Karpas-422 (cell line): ENCODE data around the gene USP12. TPM values are rescaled to one million over a fixed set of nuclear protein-coding genes. Genes with fewer than 3 reads are reported as not detected.

Experiments used
- DNase-seq: peaks from one replicate; pipeline ENCODE4 v3.0.0-alpha.2; 2015
- H2AFZ ChIP-seq: fragments of 200-600 bp; sonication (generic); 2 replicates; pipeline ENCODE4 v1.6.1; 2014; ENCODE audit warnings: antibody characterized with exemption, low read length, mixed read lengths
- H3K27ac ChIP-seq: fragments of 200-600 bp; sonication (generic); 2 replicates; pipeline ENCODE4 v1.5.1; 2014; ENCODE audit warnings: mild to moderate bottlenecking, low read length, moderate library complexity
- H3K27me3 ChIP-seq: fragments of 200-600 bp; sonication (generic); 2 replicates; pipeline ENCODE4 v1.6.1; 2014; ENCODE audit warnings: low read length, mixed read lengths
- H3K36me3 ChIP-seq: fragments of 200-600 bp; sonication (generic); 2 replicates; pipeline ENCODE4 v1.6.1; 2014; ENCODE audit warnings: low read length, mixed read lengths; ENCODE audit not compliant: insufficient read depth
- H3K4me1 ChIP-seq: fragments of 200-600 bp; sonication (generic); 2 replicates; pipeline ENCODE4 v1.6.1; 2014; ENCODE audit warnings: mild to moderate bottlenecking, low read length, mixed read lengths
- H3K4me2 ChIP-seq: fragments of 200-600 bp; sonication (generic); 2 replicates; pipeline ENCODE4 v1.6.1; 2014; ENCODE audit warnings: low read length, low read depth, mild to moderate bottlenecking; ENCODE audit not compliant: poor library complexity, severe bottlenecking
- H3K4me3 ChIP-seq: fragments of 200-600 bp; sonication (generic); 2 replicates; pipeline ENCODE4 v1.5.1; 2014; ENCODE audit warnings: mild to moderate bottlenecking, antibody characterized with exemption, low read length, mixed read lengths
- H3K79me2 ChIP-seq: fragments of 200-600 bp; sonication (generic); 2 replicates; pipeline ENCODE4 v1.6.1; 2014; ENCODE audit warnings: mild to moderate bottlenecking, low read length, mixed read lengths
- H3K9ac ChIP-seq: fragments of 200-600 bp; sonication (generic); 2 replicates; pipeline ENCODE4 v1.6.0; 2014; ENCODE audit warnings: low read length
- H3K9me2 ChIP-seq: fragments of 200-600 bp; sonication (generic), shearing (Covaris generic); replicated peaks from 2 replicates; pipeline ENCODE4 v1.6.0; 2014; ENCODE audit warnings: mild to moderate bottlenecking, low read length, moderate library complexity; ENCODE audit not compliant: insufficient read depth
- H3K9me3 ChIP-seq: fragments of 300-700, 200-600 bp; sonication (generic); 2 replicates; pipeline ENCODE4 v1.6.1; 2014; ENCODE audit warnings: low read length, mixed read lengths
- H4K20me1 ChIP-seq: fragments of 200-600 bp; sonication (generic); 2 replicates; pipeline ENCODE4 v1.6.1; 2014; ENCODE audit warnings: mild to moderate bottlenecking, antibody characterized with exemption, low read length, low read depth; ENCODE audit not compliant: insufficient read depth
- total RNA-seq: library from RNA; depleted of rRNA; stranded (reverse); fragments of >200 nt; shearing (Covaris generic); gene quantifications from 2 replicates; pipeline ENCODE4 v1.2.3, GENCODE V29; 2014; ENCODE audit warnings: low replicate concordance

The USP12 gene
- total RNA-seq, 1 experiment from 2014 or later, result 7.2 TPM

GRCh38 chr13:27182054-27182453, 10.4 kb upstream of the USP12 start:
- Histone ChIP-seq H3K4me1 (peaks cover 6% of the 10 kb centered on the region), H2AFZ (no peak overlapping the region), H3K9me2 (no peaks in the 10 kb centered on the region), H3K4me2 (no peak overlapping the region), H3K4me3 (no peak overlapping the region), H3K9me3 (no peaks in the 10 kb centered on the region), H3K9ac (no peak overlapping the region), H3K79me2 (no peaks in the 10 kb centered on the region), H3K27ac (no peak overlapping the region), H4K20me1 (no peaks in the 10 kb centered on the region), H3K27me3 (no peaks in the 10 kb centered on the region), H3K36me3 (no peaks in the 10 kb centered on the region)
- DNase-seq, result no peak

- H3K79me2 ChIP-seq, result no peaks in the 10 kb centered on the region
- H3K4me2 ChIP-seq, result no peak overlapping the region
- H3K9ac ChIP-seq, result no peak overlapping the region
- no peak overlapping the region for H2AFZ ChIP-seq
- H3K4me1 ChIP-seq, result peaks cover 34% of the 10 kb centered on the region
- no peak overlapping the region for H3K27ac ChIP-seq
- no peaks in the 10 kb centered on the region for H3K27me3 ChIP-seq
- no peaks in the 10 kb centered on the region for H3K9me2 ChIP-seq
- H3K36me3 ChIP-seq, result no peaks in the 10 kb centered on the region
- no peak for DNase-seq
- H3K4me3 ChIP-seq, result no peak overlapping the region
- no peaks in the 10 kb centered on the region for H3K9me3 ChIP-seq
- no peaks in the 10 kb centered on the region for H4K20me1 ChIP-seq
These were observed 6.2 kb upstream of the USP12 start for GRCh38 chr13:27177852-27178251.

GRCh38 chr13:27176470-27177410, 5.1 kb upstream of the USP12 start:
- Histone ChIP-seq H3K4me3 (no peak overlapping the region), H3K9me3 (no peaks in the 10 kb centered on the region), H3K4me2 (peak overlapping the region; percentile 3), H3K27ac (no peak overlapping the region), H3K36me3 (no peaks in the 10 kb centered on the region), H3K9me2 (no peaks in the 10 kb centered on the region), H2AFZ (no peak overlapping the region), H3K79me2 (no peaks in the 10 kb centered on the region), H3K27me3 (no peaks in the 10 kb centered on the region), H3K4me1 (peaks cover 42% of the 10 kb centered on the region), H3K9ac (no peak overlapping the region), H4K20me1 (no peaks in the 10 kb centered on the region)
- no peak for DNase-seq

- peak; percentile 78 for DNase-seq
- 0 out of 2 replicates have a peak overlapping the region, but pooled peaks have one; percentile 14 for H3K4me3 ChIP-seq
These were observed 3.3 kb upstream of the USP12 start for GRCh38 chr13:27174766-27175455.

GRCh38 chr13:27172495-27172842, 858 bp upstream of the USP12 start:
- H2AFZ ChIP-seq, result peak overlapping the region; percentile 84
- no peaks in the 10 kb centered on the region for H3K9me3 ChIP-seq
- H3K4me3 ChIP-seq, result peak overlapping the region; percentile 76
- H3K27me3 ChIP-seq, result peaks cover 5% of the 10 kb centered on the region; the same call in 1 of the 2 replicates
- H3K4me2 ChIP-seq, result peak overlapping the region; percentile 84
- H3K9me2 ChIP-seq, result no peaks in the 10 kb centered on the region
- no peaks in the 10 kb centered on the region for H3K79me2 ChIP-seq
- H4K20me1 ChIP-seq, result peaks cover 22% of the 10 kb centered on the region
- H3K27ac ChIP-seq, result peak overlapping the region; percentile 53
- no peaks in the 10 kb centered on the region for H3K36me3 ChIP-seq
- peak; percentile 63 for DNase-seq
- H3K4me1 ChIP-seq, result peaks cover 50% of the 10 kb centered on the region
- H3K9ac ChIP-seq, result peak overlapping the region; percentile 72

More at GRCh38 chr13:27174766-27175455, 3.3 kb upstream of the USP12 start:
- no peaks in the 10 kb centered on the region for H3K9me2 ChIP-seq
- H2AFZ ChIP-seq, result no peak overlapping the region
- peaks cover 4% of the 10 kb centered on the region; the same call in 1 of the 2 replicates for H4K20me1 ChIP-seq
- H3K4me1 ChIP-seq, result peaks cover 52% of the 10 kb centered on the region
- no peak overlapping the region for H3K27ac ChIP-seq
- H3K27me3 ChIP-seq, result no peaks in the 10 kb centered on the region
- H3K79me2 ChIP-seq, result no peaks in the 10 kb centered on the region
- H3K36me3 ChIP-seq, result no peaks in the 10 kb centered on the region
- no peaks in the 10 kb centered on the region for H3K9me3 ChIP-seq
- H3K4me2 ChIP-seq, result peak overlapping the region; percentile 46
- no peak overlapping the region for H3K9ac ChIP-seq

- peak; percentile 92 for DNase-seq
- Histone ChIP-seq H3K4me1 (peaks cover 47% of the 10 kb centered on the region), H3K9ac (peak overlapping the region; percentile 72), H2AFZ (peak overlapping the region; percentile 84), H4K20me1 (peaks cover 22% of the 10 kb centered on the region), H3K27ac (peak overlapping the region; percentile 53), H3K79me2 (no peaks in the 10 kb centered on the region), H3K36me3 (no peaks in the 10 kb centered on the region), H3K27me3 (peaks cover 5% of the 10 kb centered on the region; the same call in 1 of the 2 replicates), H3K4me3 (peak overlapping the region; percentile 76), H3K9me2 (no peaks in the 10 kb centered on the region), H3K9me3 (no peaks in the 10 kb centered on the region), H3K4me2 (peak overlapping the region; percentile 84)
These were observed 350 bp upstream of the USP12 start for GRCh38 chr13:27171827-27172494.

- no peaks in the 10 kb centered on the region for H3K9me3 ChIP-seq
- no peak overlapping the region for H2AFZ ChIP-seq
- H3K9me2 ChIP-seq, result no peaks in the 10 kb centered on the region
- H3K4me3 ChIP-seq, result peak overlapping the region; percentile 67
- peak; percentile 53 for DNase-seq
- H3K36me3 ChIP-seq, result no peaks in the 10 kb centered on the region
- H3K4me2 ChIP-seq, result peak overlapping the region; percentile 75
- no peaks in the 10 kb centered on the region for H3K79me2 ChIP-seq
- peaks cover 5% of the 10 kb centered on the region; the same call in 1 of the 2 replicates for H3K27me3 ChIP-seq
- H3K4me1 ChIP-seq, result peaks cover 40% of the 10 kb centered on the region
- H4K20me1 ChIP-seq, result peaks cover 30% of the 10 kb centered on the region
- H3K27ac ChIP-seq, result no peak overlapping the region
- peak overlapping the region; percentile 63 for H3K9ac ChIP-seq
These were observed 931 bp downstream of the USP12 start for GRCh38 chr13:27170516-27171243.
